Gastrocnemius medialis (tissue), 4 donors: ENCODE results near the gene CDC14C.

ENCODE experiments used
- POLR2A ChIP-seq, 2 donors: fragments of 450-650 bp; IDR thresholded peaks; one replicate each; pipeline ENCODE4 v1.6.1; 2017; ENCODE audit warnings: antibody characterized with exemption in 2 of 2, mild to moderate bottlenecking in 2 of 2, moderate library complexity in 2 of 2
- TF ChIP-seq, protein P1 (sequence below), 5 experiments: fragments of 450-650 bp in 3 of 5; fragments of 200-600 bp in 2 of 5; sonication (generic) in 2 of 5; IDR thresholded peaks in 4 of 5; conservative IDR thresholded peaks in 1 of 5; 1 replicate in 4 of 5; 2 replicates in 1 of 5; pipeline ENCODE4 v1.5.1; 2016 to 2019; ENCODE audit warnings: antibody characterized with exemption in 5 of 5, mild to moderate bottlenecking in 3 of 5, moderate library complexity in 3 of 5

DNA sequence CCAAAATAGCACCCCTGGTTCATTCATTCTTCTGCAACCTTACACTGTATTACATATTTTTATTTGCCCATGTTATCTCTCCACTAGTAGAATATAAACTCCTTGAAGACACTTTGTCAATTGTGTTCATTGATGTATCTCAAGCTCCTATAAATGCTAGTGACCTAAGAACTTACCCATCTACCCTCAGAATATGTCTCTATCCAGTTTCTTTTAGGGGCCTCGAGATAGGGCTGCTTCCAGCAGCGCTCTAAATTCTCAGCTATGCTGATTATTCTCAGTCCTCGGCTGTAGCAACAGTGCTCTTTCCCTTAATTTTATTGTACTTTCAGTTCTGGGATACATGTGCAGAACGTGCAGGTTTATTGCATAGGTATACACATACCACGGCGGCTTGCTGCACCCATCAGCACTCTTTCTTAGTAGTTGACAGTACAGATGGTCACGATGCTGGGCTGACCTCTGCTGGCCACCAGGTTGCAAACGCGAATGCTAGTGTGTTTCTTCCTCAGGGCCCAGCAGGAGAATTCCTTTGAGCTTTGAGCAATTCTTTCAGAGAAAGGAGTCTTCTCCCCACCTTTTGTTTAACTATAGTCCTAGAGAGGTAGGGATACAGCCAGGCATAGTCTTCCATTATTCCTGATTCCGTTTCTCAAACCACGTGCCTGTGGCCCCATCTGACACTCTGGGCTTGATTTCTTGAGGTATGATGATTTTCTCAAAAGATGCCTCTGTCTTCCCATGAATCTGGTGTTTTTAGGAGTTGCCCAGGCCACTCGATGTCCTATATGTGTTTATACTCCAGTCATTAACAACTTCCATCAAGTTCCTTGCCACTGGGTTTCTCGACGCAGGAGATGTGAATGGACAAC lies 49.1 kb upstream of the CDC14C start:
- TF ChIP-seq, protein P1, sequence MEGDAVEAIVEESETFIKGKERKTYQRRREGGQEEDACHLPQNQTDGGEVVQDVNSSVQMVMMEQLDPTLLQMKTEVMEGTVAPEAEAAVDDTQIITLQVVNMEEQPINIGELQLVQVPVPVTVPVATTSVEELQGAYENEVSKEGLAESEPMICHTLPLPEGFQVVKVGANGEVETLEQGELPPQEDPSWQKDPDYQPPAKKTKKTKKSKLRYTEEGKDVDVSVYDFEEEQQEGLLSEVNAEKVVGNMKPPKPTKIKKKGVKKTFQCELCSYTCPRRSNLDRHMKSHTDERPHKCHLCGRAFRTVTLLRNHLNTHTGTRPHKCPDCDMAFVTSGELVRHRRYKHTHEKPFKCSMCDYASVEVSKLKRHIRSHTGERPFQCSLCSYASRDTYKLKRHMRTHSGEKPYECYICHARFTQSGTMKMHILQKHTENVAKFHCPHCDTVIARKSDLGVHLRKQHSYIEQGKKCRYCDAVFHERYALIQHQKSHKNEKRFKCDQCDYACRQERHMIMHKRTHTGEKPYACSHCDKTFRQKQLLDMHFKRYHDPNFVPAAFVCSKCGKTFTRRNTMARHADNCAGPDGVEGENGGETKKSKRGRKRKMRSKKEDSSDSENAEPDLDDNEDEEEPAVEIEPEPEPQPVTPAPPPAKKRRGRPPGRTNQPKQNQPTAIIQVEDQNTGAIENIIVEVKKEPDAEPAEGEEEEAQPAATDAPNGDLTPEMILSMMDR (IDR thresholded peaks at IDR 0.05 in 4 of 5, conservative IDR thresholded peaks at IDR 0.05 in 1 of 5), result no peak
- TF ChIP-seq POLR2A (IDR thresholded peaks at IDR 0.05), result no peak
